Muscle layer of colon (tissue), 2 donors: ENCODE data around the gene GABRG3.

Source experiments
- H3K27ac ChIP-seq: one replicate; pipeline ENCODE4 v1.7.0; 2013; ENCODE audit warnings: low read depth, mild to moderate bottlenecking, low read length, moderate library complexity
- H3K27me3 ChIP-seq, 2 donors: one replicate each; pipeline ENCODE4 v1.7.0; 2013; ENCODE audit warnings: low read length in 2 of 2, mild to moderate bottlenecking in 2 of 2; ENCODE audit not compliant: insufficient read depth in 2 of 2, control insufficient read depth in 1 of 2
- H3K36me3 ChIP-seq: one replicate; pipeline ENCODE4 v1.7.0; 2013; ENCODE audit warnings: mild to moderate bottlenecking, low read length; ENCODE audit not compliant: insufficient read depth
- H3K4me1 ChIP-seq: one replicate; pipeline ENCODE4 v1.7.0; 2013; ENCODE audit warnings: mild to moderate bottlenecking, low read length; ENCODE audit not compliant: insufficient read depth
- H3K4me3 ChIP-seq, 2 donors: one replicate each; pipeline ENCODE4 v1.7.0; 2013; ENCODE audit warnings: low read length in 2 of 2, low read depth in 1 of 2, mild to moderate bottlenecking in 1 of 2, moderate library complexity in 1 of 2
- H3K9ac ChIP-seq: one replicate; pipeline ENCODE4 v1.7.0; 2013; ENCODE audit warnings: low read length
- H3K9me3 ChIP-seq: one replicate; pipeline ENCODE4 v1.7.0; 2013; ENCODE audit warnings: mild to moderate bottlenecking, low read length
- donor health status: abdominal sarcoma.
- donor health status: Adenocarcinoma of cecum.

Gene GABRG3

DNA sequence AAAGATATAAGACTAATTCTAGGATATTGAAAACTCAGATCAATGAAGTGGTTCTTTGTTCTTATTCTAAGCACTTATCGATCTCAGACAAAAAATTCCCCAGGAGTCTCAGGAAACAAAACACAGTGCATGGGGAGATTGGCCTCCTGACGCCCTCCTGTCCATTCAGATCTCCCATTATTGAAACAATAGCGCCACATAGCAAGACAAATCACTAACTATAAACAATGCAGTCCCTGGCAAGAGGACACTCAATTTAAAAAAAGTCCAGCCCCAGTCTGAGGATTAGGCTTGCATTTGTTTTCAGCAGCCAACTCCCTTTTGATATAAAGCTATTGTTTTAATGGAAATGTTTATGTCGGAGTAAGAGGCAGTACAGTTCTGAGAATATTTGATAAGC lies 528.2 kb downstream of the GABRG3 start:
- Histone ChIP-seq H3K4me3 (no peak overlapping the region), H3K4me1 (no peaks in the 10 kb centered on the region), H3K36me3 (no peaks in the 10 kb centered on the region), H3K27ac (no peak overlapping the region), H3K9me3 (no peaks in the 10 kb centered on the region), H3K27me3 (no peaks in the 10 kb centered on the region), H3K9ac (no peak overlapping the region)

DNA sequence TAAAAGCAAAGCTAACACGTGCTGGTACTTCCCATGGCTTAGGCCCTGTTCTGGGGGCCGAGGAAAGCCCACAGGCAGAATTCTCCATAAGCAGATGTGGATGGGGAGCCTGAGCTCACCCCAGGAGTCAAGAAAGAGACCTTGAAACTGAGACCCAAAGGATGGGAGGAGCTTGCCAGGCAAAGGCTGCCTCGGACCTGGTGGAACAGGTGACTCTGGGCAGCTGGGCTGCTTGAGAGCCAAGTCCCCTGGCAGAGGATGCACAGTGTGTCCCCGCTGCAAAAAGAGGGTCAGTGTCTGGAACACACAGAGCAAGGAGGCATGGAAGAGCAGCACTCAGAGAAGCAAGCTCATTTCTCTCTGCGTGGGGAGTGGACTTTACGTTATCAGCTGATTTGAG lies 528.7 kb downstream of the GABRG3 start:
- Histone ChIP-seq H3K9me3 (no peaks in the 10 kb centered on the region), H3K36me3 (no peaks in the 10 kb centered on the region), H3K27ac (no peak overlapping the region), H3K27me3 (no peaks in the 10 kb centered on the region), H3K4me3 (no peak overlapping the region), H3K4me1 (no peaks in the 10 kb centered on the region), H3K9ac (no peak overlapping the region)

GRCh38 chr15:27500206-27500605 lies 529.2 kb downstream of the GABRG3 start:
- no peak overlapping the region for H3K4me3 ChIP-seq
- no peaks in the 10 kb centered on the region for H3K4me1 ChIP-seq
- H3K9me3 ChIP-seq: no peaks in the 10 kb centered on the region
- no peaks in the 10 kb centered on the region for H3K27me3 ChIP-seq
- no peak overlapping the region for H3K9ac ChIP-seq
- H3K36me3 ChIP-seq: no peaks in the 10 kb centered on the region
- H3K27ac ChIP-seq: no peak overlapping the region

DNA sequence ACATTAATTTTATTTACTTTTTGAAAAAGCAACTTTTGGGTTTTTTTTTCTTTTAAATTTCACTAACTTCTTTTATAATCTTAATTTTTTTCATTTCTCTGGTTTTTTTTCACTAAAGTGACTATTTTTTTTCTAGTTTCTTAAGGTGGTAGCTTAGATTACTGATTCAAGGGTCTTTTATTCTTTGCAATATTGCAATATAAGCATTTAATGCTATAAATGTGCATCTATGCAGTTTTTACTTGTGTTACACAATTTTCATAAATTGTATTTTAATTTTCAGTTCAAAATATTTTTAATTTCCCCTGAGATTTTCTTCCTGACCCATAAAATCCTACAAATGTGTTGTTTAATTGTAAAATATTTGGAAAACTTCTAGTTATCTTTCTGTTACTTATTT lies 535.8 kb downstream of the GABRG3 start:
- H3K9me3 ChIP-seq: no peaks in the 10 kb centered on the region
- H3K4me3 ChIP-seq: no peak overlapping the region
- H3K27ac ChIP-seq: no peak overlapping the region
- H3K4me1 ChIP-seq: no peaks in the 10 kb centered on the region
- no peak overlapping the region for H3K9ac ChIP-seq
- no peaks in the 10 kb centered on the region for H3K27me3 ChIP-seq
- no peaks in the 10 kb centered on the region for H3K36me3 ChIP-seq

DNA sequence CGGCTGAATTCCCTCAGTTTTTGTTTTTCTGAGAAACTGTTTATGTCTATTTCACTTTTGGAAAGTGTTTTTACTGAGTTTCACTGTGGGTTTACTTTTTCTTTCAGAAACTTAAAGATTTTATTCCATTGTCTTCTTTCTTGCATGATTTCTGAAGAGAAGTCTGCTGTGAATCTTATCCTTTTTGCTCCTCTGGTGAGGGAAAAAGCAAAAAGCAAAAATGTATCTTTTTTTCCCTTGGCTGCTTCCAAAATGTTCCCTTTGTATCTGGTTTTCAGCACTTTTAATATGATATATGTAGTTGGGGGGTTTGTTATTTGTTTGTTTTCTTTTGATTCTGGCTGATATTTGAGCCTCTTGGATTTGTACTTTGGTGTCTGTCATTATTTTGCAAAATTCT lies 538.0 kb downstream of the GABRG3 start:
- no peak overlapping the region for H3K9ac ChIP-seq
- H3K4me1 ChIP-seq: no peaks in the 10 kb centered on the region
- H3K27ac ChIP-seq: no peak overlapping the region
- H3K9me3 ChIP-seq: no peaks in the 10 kb centered on the region
- H3K36me3 ChIP-seq: no peaks in the 10 kb centered on the region
- H3K4me3 ChIP-seq: no peak overlapping the region
- no peaks in the 10 kb centered on the region for H3K27me3 ChIP-seq

GRCh38 chr15:27512281-27513001 lies 541.5 kb downstream of the GABRG3 start:
- Histone ChIP-seq H3K4me3 (no peak overlapping the region), H3K36me3 (no peaks in the 10 kb centered on the region), H3K9ac (no peak overlapping the region)

DNA sequence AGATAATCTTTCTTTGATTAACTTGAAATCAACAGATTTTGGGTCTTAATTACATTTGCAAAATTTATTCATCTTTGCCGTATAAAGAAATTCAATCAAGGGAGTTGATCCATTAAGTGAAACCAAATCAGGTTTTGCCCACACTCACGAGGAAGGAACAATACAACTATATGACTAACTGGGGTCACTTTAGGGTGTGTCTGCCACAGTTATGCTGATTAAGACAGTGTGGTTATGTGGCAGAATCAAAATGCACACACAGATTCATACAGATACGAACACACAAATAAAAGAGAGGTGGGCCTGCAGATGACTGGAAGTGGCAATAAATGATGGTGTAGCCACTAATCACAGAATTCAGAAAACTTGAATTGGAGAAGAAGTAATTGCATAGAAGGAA lies 543.5 kb downstream of the GABRG3 start:
- Histone ChIP-seq H3K9ac (no peak overlapping the region), H3K9me3 (no peaks in the 10 kb centered on the region), H3K27me3 (no peaks in the 10 kb centered on the region), H3K4me1 (no peaks in the 10 kb centered on the region), H3K36me3 (no peaks in the 10 kb centered on the region), H3K27ac (no peak overlapping the region), H3K4me3 (no peak overlapping the region)

More at GRCh38 chr15:27512281-27513001, 541.5 kb downstream of the GABRG3 start:
- Histone ChIP-seq H3K9me3 (no peaks in the 10 kb centered on the region), H3K27ac (no peak overlapping the region), H3K27me3 (no peaks in the 10 kb centered on the region), H3K4me1 (no peaks in the 10 kb centered on the region)

DNA sequence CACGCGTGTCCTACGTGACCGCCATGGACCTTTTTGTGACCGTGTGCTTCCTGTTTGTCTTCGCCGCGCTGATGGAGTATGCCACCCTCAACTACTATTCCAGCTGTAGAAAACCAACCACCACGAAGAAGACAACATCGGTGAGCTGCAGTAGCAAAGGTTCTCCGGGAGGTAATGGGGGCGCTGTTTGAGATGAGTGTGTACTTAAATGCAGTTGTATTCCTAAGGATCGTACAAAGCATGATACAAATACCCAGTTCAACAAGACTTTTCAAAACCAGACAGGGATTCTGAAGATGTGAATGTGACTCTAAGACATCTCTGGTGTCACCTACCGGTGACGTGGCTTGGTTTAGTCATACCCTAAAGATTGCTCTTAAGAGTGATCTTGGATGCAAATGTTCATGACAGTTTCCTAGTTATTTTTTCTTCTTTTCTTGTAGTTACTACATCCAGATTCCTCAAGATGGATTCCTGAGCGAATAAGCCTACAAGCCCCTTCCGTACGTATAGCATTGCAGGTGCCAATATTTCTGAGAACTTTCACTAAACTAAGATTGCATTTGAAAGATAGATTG lies 556.6 kb downstream of the GABRG3 start:
- H3K4me3 ChIP-seq: no peak overlapping the region
- H3K4me1 ChIP-seq: no peaks in the 10 kb centered on the region
- H3K36me3 ChIP-seq: no peaks in the 10 kb centered on the region
- no peak overlapping the region for H3K27ac ChIP-seq
- H3K9me3 ChIP-seq: no peaks in the 10 kb centered on the region
- no peaks in the 10 kb centered on the region for H3K27me3 ChIP-seq
- H3K9ac ChIP-seq: no peak overlapping the region

- Histone ChIP-seq H3K4me3 (no peak overlapping the region), H3K27me3 (no peaks in the 10 kb centered on the region), H3K4me1 (no peaks in the 10 kb centered on the region), H3K9me3 (no peaks in the 10 kb centered on the region), H3K27ac (no peak overlapping the region), H3K36me3 (no peaks in the 10 kb centered on the region), H3K9ac (no peak overlapping the region)
Observed at GRCh38 chr15:27529399-27529798, 558.4 kb downstream of the GABRG3 start.

- no peak overlapping the region for H3K4me3 ChIP-seq
- no peaks in the 10 kb centered on the region for H3K4me1 ChIP-seq
- no peaks in the 10 kb centered on the region for H3K27me3 ChIP-seq
- H3K27ac ChIP-seq: no peak overlapping the region
- H3K36me3 ChIP-seq: no peaks in the 10 kb centered on the region
- no peaks in the 10 kb centered on the region for H3K9me3 ChIP-seq
- no peak overlapping the region for H3K9ac ChIP-seq
Observed at GRCh38 chr15:27530994-27531393, 560.0 kb downstream of the GABRG3 start.

DNA sequence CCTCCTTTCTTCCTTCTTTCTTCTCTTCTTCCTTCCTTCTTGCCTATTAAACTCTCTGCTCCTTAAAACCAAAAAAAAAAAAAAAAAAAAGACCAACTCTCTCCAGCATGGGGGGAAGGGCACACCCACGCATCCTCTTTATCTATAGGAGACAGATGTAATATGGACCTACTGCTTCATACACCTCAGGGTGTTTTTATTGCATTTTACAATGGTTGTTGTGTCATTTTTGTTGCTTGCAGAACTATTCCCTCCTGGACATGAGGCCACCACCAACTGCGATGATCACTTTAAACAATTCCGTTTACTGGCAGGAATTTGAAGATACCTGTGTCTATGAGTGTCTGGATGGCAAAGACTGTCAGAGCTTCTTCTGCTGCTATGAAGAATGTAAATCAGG lies 561.4 kb downstream of the GABRG3 start:
- H3K27me3 ChIP-seq: no peaks in the 10 kb centered on the region
- H3K4me3 ChIP-seq: no peak overlapping the region
- no peaks in the 10 kb centered on the region for H3K4me1 ChIP-seq
- H3K9ac ChIP-seq: no peak overlapping the region
- no peaks in the 10 kb centered on the region for H3K36me3 ChIP-seq
- H3K27ac ChIP-seq: no peak overlapping the region
- H3K9me3 ChIP-seq: no peaks in the 10 kb centered on the region
